ENCODE data around the gene SMTN. TPM values are rescaled to one million over a fixed set of nuclear protein-coding genes. Genes with fewer than 3 reads are reported as not detected.
A peak's percentile ranks its signal among the peaks of the same experiment; 100 is the strongest.

Gene SMTN
- 145 and 167 TPM in 2 replicates for total RNA-seq (2014; rRNA removed)
- percentile 80 among the genes with signal in this experiment for Bru-seq, nascent RNA
- percentile 89 among the genes with signal in this experiment for BruChase-seq, experiment 1, labeled RNA remaining after a 6-hour chase
- percentile 78 among the genes with signal in this experiment for BruChase-seq, experiment 2, labeled RNA remaining after a 2-hour chase
- long read RNA-seq, transcript SMTN-201 (21 exons, 3,295 nt) = major isoform, 24 of 129 reads
- long read RNA-seq, partial matches to known transcripts = 65 of 129 reads
- long read RNA-seq, other reads (novel, unspliced or antisense) = 40 of 129 reads

GRCh38 chr22:31080848-31081649 lies at the start of gene SMTN:
Gene SMTN, plus strand, starts transcription at chr22:31081318. Its CDS starts 1,941 bp downstream, at chr22:31083259.
- peak; percentile 90 for DNase-seq
- Histone ChIP-seq H2AFZ (ENCODE audit: low read length) (peak within 1 kb of the TSS; percentile 69), H3K4me3 (ENCODE audit: low read length) (peak within 1 kb of the TSS; percentile 73), H3K27ac (ENCODE audit: low read length) (peak within 1 kb of the TSS; percentile 91), H3K4me1 (ENCODE audit: insufficient read depth, low read length) (peaks cover 28% of the 10 kb centered on the region), H3K79me2 (ENCODE audit: low read length) (peaks cover 49% of the 10 kb centered on the region), H3K27me3 (ENCODE audit: low read length) (no peaks in the 10 kb centered on the region), H3K4me2 (ENCODE audit: low read length) (peak within 1 kb of the TSS; percentile 95), H3F3A (ENCODE audit: low read length, unreplicated experiment) (no peaks in the 10 kb centered on the region), H3K9ac (ENCODE audit: low read length) (peak within 1 kb of the TSS; percentile 89), H3K9me3 (ENCODE audit: low read length) (no peaks in the 10 kb centered on the region), H4K20me1 (ENCODE audit: low read length) (peaks cover 12% of the 10 kb centered on the region; the same call in 1 of the 2 replicates), H3K9me2 (replicated peaks; ENCODE audit: low read length) (no peaks in the 10 kb centered on the region), H3K36me3 (ENCODE audit: low read depth, low read length) (peaks cover 22% of the 10 kb centered on the region)
- BruUV-seq (replicated peaks) = no TSS peak
- ATAC-seq = peak; percentile 77
- ChIA-PET POLR2A (ENCODE audit: unreplicated experiment) (interaction anchor here (0.6 to 1.0 kb wide), 4 partner anchors 19 to 380 kb away, joined by 6 to 8 read pairs (median 7); partner anchors contain the start of genes MORC2 and TUG1), CTCF (interaction anchor here (1.0 to 1.4 kb wide), 2 partner anchors 26 to 112 kb away, joined by 4 to 9 read pairs; partner anchors contain the start of genes MORC2, SELENOM and TUG1)
- TF ChIP-seq EZH2 (IDR thresholded peaks at IDR 0.05; ENCODE audit: low read length, unreplicated experiment) (no peak), CTCF (conservative IDR thresholded peaks at IDR 0.05; ENCODE audit: low read depth, low read length) (no peak), EZH2phosphoT487 (IDR thresholded peaks at IDR 0.05; ENCODE audit: borderline replicate concordance, low read length) (no peak)
- intact Hi-C loops (cut with micrococcal nuclease) = no loop called here

- intact Hi-C loops (cut with micrococcal nuclease) = no loop called here
- H3K9me3 ChIP-seq (ENCODE audit: low read length) = no peaks in the 10 kb centered on the region
- peak overlapping the region; percentile 89 for H3K4me2 ChIP-seq (ENCODE audit: low read length)
- peaks cover 6% of the 10 kb centered on the region for H3K4me1 ChIP-seq (ENCODE audit: insufficient read depth, low read length)
- no peaks in the 10 kb centered on the region for H3K79me2 ChIP-seq (ENCODE audit: low read length)
- TF ChIP-seq CTCF (conservative IDR thresholded peaks at IDR 0.05; ENCODE audit: low read depth, low read length) (peak; percentile 53), EZH2phosphoT487 (IDR thresholded peaks at IDR 0.05; ENCODE audit: borderline replicate concordance, low read length) (no peak)
- peak; percentile 89 for ATAC-seq
- H3K36me3 ChIP-seq (ENCODE audit: low read depth, low read length) = no peaks in the 10 kb centered on the region
- no peak overlapping the region for H3K9ac ChIP-seq (ENCODE audit: low read length)
- no peaks in the 10 kb centered on the region for H3K9me2 ChIP-seq (replicated peaks; ENCODE audit: low read length)
- CTCF ChIA-PET = interaction anchor here (0.6 to 0.7 kb wide), 2 partner anchors 47 to 53 kb away, joined by 3 to 4 read pairs; no protein-coding TSS in a partner anchor
- no peaks in the 10 kb centered on the region for H4K20me1 ChIP-seq (ENCODE audit: low read length)
- no peak overlapping the region for H3K27ac ChIP-seq (ENCODE audit: low read length)
- POLR2A ChIA-PET (ENCODE audit: unreplicated experiment) = no interaction called here
- BruUV-seq (replicated peaks) = no TSS peak
- no peaks in the 10 kb centered on the region for H3F3A ChIP-seq (ENCODE audit: low read length, unreplicated experiment)
- H3K27me3 ChIP-seq (ENCODE audit: low read length) = no peaks in the 10 kb centered on the region
- peak overlapping the region; percentile 77 for H2AFZ ChIP-seq (ENCODE audit: low read length)
- DNase-seq = peak; percentile 64
- H3K4me3 ChIP-seq (ENCODE audit: low read length) = peak overlapping the region; percentile 62
These were observed 44.2 kb upstream of the SMTN start for GRCh38 chr22:31036671-31037550.

All from PC-3 (cell line).